HepG2 (cell line): ENCODE data around the gene DDX50. TPM values are rescaled to one million over a fixed set of nuclear protein-coding genes. Genes with fewer than 3 reads are reported as not detected.

Source experiments
- ESRRA ChIP-seq: sonication (generic); formaldehyde crosslinking; IDR thresholded peaks from 2 replicates; pipeline ENCODE4 v1.5.1; 2020; ENCODE audit warnings: mild to moderate bottlenecking, low read depth, missing genetic modification reagents
- FOXJ3 ChIP-seq: sonication (generic); formaldehyde crosslinking; IDR thresholded peaks from 2 replicates; pipeline ENCODE4 v1.4.0; 2020; ENCODE audit warnings: missing genetic modification reagents, mild to moderate bottlenecking, borderline replicate concordance
- RBM22 ChIP-seq: fragments of 200-400 bp; formaldehyde crosslinking; optimal IDR thresholded peaks from 2 replicates; pipeline ENCODE3; 2017; ENCODE audit warnings: mild to moderate bottlenecking, low read length, moderate library complexity
- ZBTB3 ChIP-seq: sonication (generic); formaldehyde crosslinking; IDR thresholded peaks from 2 replicates; pipeline ENCODE4 v1.4.0; 2020; ENCODE audit warnings: low read depth, mild to moderate bottlenecking, moderate library complexity, missing genetic modification reagents, borderline replicate concordance
- ZNF232 ChIP-seq: sonication (generic); formaldehyde crosslinking; IDR thresholded peaks from 2 replicates; pipeline ENCODE4 v1.4.0; 2020; ENCODE audit warnings: missing genetic modification reagents, borderline replicate concordance
- ZNF556 ChIP-seq: sonication (generic); formaldehyde crosslinking; IDR thresholded peaks from 2 replicates; pipeline ENCODE4 v1.4.0; 2020; ENCODE audit warnings: mild to moderate bottlenecking, missing genetic modification reagents, borderline replicate concordance
- ZNF629 ChIP-seq: sonication (generic); formaldehyde crosslinking; conservative IDR thresholded peaks from 2 replicates; pipeline ENCODE4 v1.5.0; 2020; ENCODE audit warnings: missing genetic modification reagents
- polyA plus RNA-seq, 8 experiments: library from polyadenylated mRNA; depleted of rRNA in 3 of 8; stranded (reverse) in 7 of 8; unstranded in 1 of 8; fragments of >200 nt; fragmentation: Illumina TruSeq in 4 of 8; extraction: Trizol in 4 of 8; gene quantifications; 2 replicates each; pipeline versions ENCODE4 v1.2.1 to v1.2.3, GENCODE V29; 2011 to 2016; ENCODE audit warnings: low read depth in 4 of 8, missing spikeins in 1 of 8, mixed read lengths in 1 of 8; ENCODE audit not compliant: insufficient read depth in 1 of 8
- total RNA-seq, 5 experiments: library from RNA; depleted of rRNA; stranded (reverse); fragments of >200 nt; fragmentation: Illumina TruSeq; extraction: Trizol; gene quantifications; 2 replicates each; pipeline ENCODE4 v1.2.3, GENCODE V29; 2016; ENCODE audit warnings: low read depth in 1 of 5
- TF ChIP-seq, protein P1 (sequence below): sonication (generic); formaldehyde crosslinking; conservative IDR thresholded peaks from 2 replicates; pipeline ENCODE4 v1.4.0; 2020; ENCODE audit warnings: mild to moderate bottlenecking, missing genetic modification reagents, moderate library complexity
- TF ChIP-seq, protein P2 (sequence below): sonication (generic); formaldehyde crosslinking; IDR thresholded peaks from 2 replicates; pipeline ENCODE4 v1.4.0; 2020; ENCODE audit warnings: missing genetic modification reagents
- TF ChIP-seq, protein P3 (sequence below): sonication (generic); formaldehyde crosslinking; IDR thresholded peaks from 2 replicates; pipeline ENCODE4 v1.4.0; 2020; ENCODE audit warnings: missing genetic modification reagents
- TF ChIP-seq, protein P4 (sequence below), 2 experiments: sonication (generic) in 1 of 2; formaldehyde crosslinking in 1 of 2; IDR thresholded peaks; 2 replicates each; pipeline versions ENCODE4 v1.5.1 to v1.6.1; 2011 to 2020; ENCODE audit warnings: borderline replicate concordance in 1 of 2, low read depth in 1 of 2, low read length in 1 of 2, mild to moderate bottlenecking in 1 of 2, missing genetic modification reagents in 1 of 2, moderate library complexity in 1 of 2

Gene DDX50
- total and polyA plus RNA-seq, 2 of the 13 experiments (the other 11 are each of a cell fraction or from before 2014, with no cell fraction given), result 19.0 to 38.2 TPM

DNA sequence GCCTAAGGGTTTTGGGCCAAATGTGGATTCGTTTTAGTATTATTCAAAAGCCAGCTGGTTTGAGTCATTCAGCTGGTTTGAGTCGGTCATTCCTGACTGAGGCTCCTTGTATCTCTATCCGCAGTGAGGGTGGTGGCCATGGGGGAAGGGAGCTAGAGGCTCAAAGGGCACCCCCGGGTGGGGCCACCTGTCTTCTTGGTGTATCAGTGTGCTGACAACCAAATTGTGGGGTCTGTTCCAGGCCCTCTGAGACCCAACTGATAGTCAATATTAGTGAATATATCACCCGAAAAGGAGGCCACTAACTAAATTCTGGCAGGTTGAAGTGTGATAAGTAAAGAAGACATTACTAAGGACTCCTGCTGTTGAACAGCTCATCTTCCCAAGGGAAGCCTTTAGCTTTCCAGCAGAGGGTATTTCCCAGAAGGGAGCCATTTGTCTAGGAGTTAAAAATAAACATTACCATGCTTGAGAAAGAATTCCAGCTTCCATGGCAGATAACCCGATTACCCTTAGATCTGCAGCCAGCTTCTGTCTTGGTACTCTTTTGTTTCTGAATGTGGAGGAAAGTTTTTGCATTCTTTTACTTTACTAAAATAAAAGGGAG is 29.9 kb upstream of the DDX50 start (continued):
- TF ChIP-seq, protein P1, sequence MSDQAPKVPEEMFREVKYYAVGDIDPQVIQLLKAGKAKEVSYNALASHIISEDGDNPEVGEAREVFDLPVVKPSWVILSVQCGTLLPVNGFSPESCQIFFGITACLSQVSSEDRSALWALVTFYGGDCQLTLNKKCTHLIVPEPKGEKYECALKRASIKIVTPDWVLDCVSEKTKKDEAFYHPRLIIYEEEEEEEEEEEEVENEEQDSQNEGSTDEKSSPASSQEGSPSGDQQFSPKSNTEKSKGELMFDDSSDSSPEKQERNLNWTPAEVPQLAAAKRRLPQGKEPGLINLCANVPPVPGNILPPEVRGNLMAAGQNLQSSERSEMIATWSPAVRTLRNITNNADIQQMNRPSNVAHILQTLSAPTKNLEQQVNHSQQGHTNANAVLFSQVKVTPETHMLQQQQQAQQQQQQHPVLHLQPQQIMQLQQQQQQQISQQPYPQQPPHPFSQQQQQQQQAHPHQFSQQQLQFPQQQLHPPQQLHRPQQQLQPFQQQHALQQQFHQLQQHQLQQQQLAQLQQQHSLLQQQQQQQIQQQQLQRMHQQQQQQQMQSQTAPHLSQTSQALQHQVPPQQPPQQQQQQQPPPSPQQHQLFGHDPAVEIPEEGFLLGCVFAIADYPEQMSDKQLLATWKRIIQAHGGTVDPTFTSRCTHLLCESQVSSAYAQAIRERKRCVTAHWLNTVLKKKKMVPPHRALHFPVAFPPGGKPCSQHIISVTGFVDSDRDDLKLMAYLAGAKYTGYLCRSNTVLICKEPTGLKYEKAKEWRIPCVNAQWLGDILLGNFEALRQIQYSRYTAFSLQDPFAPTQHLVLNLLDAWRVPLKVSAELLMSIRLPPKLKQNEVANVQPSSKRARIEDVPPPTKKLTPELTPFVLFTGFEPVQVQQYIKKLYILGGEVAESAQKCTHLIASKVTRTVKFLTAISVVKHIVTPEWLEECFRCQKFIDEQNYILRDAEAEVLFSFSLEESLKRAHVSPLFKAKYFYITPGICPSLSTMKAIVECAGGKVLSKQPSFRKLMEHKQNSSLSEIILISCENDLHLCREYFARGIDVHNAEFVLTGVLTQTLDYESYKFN (CRISPR knock-in tag), result peak; percentile 47
- TF ChIP-seq, protein P2, sequence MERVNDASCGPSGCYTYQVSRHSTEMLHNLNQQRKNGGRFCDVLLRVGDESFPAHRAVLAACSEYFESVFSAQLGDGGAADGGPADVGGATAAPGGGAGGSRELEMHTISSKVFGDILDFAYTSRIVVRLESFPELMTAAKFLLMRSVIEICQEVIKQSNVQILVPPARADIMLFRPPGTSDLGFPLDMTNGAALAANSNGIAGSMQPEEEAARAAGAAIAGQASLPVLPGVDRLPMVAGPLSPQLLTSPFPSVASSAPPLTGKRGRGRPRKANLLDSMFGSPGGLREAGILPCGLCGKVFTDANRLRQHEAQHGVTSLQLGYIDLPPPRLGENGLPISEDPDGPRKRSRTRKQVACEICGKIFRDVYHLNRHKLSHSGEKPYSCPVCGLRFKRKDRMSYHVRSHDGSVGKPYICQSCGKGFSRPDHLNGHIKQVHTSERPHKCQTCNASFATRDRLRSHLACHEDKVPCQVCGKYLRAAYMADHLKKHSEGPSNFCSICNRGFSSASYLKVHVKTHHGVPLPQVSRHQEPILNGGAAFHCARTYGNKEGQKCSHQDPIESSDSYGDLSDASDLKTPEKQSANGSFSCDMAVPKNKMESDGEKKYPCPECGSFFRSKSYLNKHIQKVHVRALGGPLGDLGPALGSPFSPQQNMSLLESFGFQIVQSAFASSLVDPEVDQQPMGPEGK (CRISPR knock-in tag), result peak; percentile 53; the same call in 1 of the 2 replicates
- TF ChIP-seq FOXJ3 (CRISPR knock-in tag), result no peak
- no peak for TF ChIP-seq ZNF232 (CRISPR knock-in tag)
- no peak for TF ChIP-seq ZNF629 (CRISPR knock-in tag)
- TF ChIP-seq ESRRA (CRISPR knock-in tag), result no peak
- TF ChIP-seq RBM22, result no peak
- TF ChIP-seq, protein P3, sequence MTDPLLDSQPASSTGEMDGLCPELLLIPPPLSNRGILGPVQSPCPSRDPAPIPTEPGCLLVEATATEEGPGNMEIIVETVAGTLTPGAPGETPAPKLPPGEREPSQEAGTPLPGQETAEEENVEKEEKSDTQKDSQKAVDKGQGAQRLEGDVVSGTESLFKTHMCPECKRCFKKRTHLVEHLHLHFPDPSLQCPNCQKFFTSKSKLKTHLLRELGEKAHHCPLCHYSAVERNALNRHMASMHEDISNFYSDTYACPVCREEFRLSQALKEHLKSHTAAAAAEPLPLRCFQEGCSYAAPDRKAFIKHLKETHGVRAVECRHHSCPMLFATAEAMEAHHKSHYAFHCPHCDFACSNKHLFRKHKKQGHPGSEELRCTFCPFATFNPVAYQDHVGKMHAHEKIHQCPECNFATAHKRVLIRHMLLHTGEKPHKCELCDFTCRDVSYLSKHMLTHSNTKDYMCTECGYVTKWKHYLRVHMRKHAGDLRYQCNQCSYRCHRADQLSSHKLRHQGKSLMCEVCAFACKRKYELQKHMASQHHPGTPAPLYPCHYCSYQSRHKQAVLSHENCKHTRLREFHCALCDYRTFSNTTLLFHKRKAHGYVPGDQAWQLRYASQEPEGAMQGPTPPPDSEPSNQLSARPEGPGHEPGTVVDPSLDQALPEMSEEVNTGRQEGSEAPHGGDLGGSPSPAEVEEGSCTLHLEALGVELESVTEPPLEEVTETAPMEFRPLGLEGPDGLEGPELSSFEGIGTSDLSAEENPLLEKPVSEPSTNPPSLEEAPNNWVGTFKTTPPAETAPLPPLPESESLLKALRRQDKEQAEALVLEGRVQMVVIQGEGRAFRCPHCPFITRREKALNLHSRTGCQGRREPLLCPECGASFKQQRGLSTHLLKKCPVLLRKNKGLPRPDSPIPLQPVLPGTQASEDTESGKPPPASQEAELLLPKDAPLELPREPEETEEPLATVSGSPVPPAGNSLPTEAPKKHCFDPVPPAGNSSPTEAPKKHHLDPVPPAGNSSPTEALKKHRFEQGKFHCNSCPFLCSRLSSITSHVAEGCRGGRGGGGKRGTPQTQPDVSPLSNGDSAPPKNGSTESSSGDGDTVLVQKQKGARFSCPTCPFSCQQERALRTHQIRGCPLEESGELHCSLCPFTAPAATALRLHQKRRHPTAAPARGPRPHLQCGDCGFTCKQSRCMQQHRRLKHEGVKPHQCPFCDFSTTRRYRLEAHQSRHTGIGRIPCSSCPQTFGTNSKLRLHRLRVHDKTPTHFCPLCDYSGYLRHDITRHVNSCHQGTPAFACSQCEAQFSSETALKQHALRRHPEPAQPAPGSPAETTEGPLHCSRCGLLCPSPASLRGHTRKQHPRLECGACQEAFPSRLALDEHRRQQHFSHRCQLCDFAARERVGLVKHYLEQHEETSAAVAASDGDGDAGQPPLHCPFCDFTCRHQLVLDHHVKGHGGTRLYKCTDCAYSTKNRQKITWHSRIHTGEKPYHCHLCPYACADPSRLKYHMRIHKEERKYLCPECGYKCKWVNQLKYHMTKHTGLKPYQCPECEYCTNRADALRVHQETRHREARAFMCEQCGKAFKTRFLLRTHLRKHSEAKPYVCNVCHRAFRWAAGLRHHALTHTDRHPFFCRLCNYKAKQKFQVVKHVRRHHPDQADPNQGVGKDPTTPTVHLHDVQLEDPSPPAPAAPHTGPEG (CRISPR knock-in tag), result no peak
- TF ChIP-seq, protein P4, sequence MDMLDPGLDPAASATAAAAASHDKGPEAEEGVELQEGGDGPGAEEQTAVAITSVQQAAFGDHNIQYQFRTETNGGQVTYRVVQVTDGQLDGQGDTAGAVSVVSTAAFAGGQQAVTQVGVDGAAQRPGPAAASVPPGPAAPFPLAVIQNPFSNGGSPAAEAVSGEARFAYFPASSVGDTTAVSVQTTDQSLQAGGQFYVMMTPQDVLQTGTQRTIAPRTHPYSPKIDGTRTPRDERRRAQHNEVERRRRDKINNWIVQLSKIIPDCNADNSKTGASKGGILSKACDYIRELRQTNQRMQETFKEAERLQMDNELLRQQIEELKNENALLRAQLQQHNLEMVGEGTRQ (IDR thresholded peaks at IDR 0.05; ENCODE audit: low read depth, low read length), result no peak
- TF ChIP-seq, protein P4 (CRISPR knock-in tag; IDR thresholded peaks at IDR 0.05; ENCODE audit: borderline replicate concordance), result no peak
- no peak for TF ChIP-seq ZBTB3 (CRISPR knock-in tag)
- no peak for TF ChIP-seq ZNF556
